Measurements from ENCODE around the gene NHERF1. TPM values are rescaled to one million over a fixed set of nuclear protein-coding genes. Genes with fewer than 3 reads are reported as not detected.

NHERF1 gene
- polyA plus RNA-seq, 1 donor = 5.3 TPM

DNA sequence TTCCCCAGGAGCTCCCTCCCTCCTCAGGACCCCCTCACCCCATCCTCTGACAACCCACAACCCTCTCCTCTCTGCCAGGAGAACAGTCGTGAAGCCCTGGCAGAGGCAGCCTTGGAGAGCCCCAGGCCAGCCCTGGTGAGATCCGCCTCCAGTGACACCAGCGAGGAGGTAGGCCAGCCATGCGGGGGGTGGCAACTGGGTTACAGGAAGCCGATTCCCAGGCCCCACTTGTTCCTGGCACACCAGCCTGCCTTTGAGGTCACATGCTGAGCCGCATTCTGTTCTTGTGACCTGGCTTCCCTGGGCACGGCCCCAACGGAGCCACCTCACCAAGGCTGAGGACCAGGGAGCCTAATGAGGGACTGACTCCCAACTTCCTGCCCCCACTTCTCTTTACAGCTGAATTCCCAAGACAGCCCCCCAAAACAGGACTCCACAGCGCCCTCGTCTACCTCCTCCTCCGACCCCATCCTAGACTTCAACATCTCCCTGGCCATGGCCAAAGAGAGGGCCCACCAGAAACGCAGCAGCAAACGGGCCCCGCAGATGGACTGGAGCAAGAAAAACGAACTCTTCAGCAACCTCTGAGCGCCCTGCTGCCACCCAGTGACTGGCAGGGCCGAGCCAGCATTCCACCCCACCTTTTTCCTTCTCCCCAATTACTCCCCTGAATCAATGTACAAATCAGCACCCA is 19.8 kb downstream of the NHERF1 start:
- no peak for DNase-seq (ENCODE audit: low read depth)

DNA sequence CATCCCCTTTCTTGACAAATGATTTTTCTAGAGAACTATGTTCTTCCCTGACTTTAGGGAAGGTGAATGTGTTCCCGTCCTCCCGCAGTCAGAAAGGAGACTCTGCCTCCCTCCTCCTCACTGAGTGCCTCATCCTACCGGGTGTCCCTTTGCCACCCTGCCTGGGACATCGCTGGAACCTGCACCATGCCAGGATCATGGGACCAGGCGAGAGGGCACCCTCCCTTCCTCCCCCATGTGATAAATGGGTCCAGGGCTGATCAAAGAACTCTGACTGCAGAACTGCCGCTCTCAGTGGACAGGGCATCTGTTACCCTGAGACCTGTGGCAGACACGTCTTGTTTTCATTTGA is 20.3 kb downstream of the NHERF1 start:
- no peak for DNase-seq (ENCODE audit: low read depth)

DNA sequence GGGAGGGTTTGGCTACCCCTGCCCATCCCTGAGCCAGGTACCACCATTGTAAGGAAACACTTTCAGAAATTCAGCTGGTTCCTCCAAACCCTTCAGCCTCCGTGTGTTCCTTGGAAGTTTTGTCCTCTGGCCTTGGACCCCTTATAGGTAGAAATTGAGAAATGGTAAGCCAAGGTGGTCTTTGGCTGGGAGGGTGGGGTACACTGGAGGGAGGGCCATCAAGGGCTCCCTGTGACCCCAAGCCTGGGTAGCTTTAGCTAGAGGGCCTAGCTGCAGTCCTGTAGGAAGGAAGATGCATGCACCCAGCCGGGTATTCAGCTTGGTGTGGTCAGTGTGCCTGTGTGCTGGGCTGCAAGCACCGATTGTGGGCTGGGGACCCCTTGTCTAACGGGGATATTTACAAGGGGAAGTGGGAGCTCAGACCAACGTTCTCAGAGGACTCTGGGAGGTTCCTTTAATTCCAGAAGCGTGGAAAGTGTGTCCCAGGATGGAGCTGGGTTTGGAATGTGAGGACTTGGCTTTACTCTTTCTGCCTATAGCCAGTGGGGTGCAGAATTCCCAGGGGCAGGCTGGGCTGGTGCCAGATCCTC is 20.9 kb downstream of the NHERF1 start:
- no peak for DNase-seq (ENCODE audit: low read depth)

DNA sequence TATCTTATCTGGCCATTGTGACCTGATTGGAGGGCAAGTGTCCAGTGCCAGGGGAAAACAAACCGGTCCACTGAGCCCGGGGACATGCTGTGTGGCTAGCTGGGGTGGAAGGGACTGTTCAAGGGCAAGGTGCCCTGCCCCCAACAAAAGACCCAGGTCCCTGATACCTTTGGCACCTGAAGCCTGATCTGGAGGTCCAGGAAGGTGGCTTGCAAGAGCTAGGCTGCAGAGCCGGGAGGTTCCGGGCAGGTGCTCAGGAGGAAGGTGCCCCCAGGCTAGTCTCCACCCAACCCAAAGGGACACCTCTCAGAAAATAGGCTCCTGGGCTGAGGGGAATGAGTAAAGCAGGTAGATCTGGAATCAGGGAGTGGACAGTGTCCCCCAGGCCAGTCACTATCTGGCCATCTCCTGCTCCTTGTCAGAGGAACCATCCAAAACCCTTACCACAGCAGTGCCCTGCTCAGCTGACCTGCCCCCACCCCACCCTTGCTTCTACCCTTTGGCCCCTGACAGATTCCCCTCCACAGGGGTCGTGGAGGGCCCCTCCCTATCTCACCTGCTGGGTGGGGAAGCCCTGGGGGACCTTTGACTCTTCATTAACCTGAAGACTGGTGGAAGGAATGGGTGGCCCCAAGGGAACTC is 21.5 kb downstream of the NHERF1 start:
- DNase-seq (ENCODE audit: low read depth) = no peak

DNA sequence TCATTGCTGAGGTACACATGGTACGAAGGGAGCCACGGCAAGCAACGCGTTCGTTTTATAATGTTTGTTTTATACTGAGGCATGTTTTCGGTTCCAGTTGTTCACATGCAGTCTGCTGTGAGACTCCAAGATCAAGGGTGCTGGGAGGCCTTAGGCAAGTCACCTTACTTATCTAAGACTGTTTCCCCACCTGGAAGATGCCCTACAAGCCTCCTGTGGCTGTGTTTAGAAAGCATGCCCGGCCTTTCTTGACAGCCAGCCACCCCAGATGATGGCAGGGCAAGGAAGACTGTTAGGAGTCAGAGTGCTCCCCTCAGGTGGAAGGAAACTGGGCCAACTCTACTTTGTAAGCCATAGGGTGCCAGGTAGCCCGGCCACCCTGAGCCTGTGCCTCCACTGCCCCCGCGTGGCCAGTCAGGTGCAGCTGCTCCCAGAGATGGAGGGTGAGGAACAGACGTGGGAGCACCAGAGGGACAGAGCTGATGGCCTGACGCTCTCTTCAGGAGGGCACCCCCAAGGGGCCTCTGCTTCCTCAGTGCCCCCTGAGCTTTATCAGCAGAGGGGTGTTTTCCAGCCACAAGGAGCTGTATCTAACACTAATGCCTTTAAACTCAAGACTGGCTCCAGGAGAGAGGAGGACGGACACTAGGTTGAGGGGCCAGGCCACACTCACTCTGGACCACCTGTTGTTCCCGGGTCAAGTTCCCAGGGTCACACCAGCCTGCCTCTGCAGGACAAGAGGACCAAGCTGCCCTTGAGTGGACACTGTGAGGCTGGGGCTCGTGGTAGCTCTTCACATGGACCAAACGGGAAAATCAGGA is 22.3 kb downstream of the NHERF1 start:
- DNase-seq (ENCODE audit: low read depth) = no peak

DNA sequence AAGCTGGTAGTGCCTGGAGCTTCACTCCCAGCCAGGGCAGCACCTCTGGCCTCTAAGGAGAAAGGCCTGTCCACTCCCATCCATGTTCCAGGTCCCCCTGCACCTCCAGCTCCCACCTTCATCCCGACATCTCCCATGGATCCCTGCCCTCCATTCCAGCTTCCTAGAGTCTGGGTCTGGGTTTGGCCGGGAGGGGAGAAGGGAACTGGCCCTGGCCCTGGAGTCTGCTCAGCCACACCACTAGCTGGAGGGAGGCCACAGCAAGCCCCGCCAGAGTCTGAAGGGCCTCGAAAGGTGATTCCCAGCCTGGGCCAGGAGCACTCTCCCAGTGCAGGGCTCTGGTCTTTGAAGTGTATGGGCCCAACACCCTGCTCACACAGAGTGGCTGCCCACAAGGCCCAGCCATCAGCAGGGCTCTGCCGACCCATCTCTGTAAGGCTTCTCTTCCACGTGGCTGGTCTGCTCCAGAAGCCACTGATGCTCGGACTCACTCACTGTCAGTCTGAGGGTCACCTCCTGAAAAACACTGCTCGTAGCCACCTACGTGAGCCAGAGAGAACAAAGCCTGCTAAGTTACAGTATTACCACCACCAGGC is 23.0 kb downstream of the NHERF1 start:
- DNase-seq (ENCODE audit: low read depth) = no peak

DNA sequence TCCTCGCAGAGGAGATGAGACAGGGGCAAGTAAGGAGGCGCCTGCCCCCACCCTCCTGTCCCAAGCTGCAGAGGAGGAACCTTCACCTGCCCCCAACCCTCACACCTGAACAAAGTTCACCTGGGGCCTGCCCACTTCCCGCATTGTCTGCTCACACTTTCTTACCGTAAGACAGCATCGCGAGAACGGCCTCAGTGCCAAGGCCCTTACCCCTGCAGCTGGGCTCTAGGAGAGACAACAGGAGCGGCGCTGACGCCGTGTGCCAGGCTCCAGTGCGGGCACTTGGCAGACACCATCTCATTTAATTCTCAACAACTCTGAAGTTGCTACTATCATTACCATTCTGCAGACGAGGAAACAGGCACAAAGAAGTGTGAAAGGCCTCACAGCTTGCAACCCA is 23.6 kb downstream of the NHERF1 start:
- no peak for DNase-seq (ENCODE audit: low read depth)

DNA sequence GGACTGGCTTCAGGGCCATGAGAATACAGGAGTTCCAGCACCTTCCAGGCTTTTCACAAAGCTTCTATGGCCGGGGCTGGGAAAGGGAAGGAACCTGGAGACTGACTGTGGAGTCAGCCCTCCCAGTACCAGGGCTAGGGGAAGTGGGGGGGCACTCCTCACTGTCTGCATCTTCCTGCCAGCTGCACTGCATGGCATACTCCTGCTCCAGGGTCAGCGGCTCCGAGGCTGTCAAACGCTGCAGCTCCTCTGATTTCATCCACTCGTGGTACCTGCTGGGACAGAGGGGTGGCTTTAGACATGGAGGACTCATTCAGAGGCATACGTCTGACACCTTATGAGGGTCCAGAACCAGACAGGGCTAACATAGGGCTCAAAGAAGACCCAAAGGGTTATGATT is 25.0 kb downstream of the NHERF1 start:
- DNase-seq (ENCODE audit: low read depth) = no peak

DNA sequence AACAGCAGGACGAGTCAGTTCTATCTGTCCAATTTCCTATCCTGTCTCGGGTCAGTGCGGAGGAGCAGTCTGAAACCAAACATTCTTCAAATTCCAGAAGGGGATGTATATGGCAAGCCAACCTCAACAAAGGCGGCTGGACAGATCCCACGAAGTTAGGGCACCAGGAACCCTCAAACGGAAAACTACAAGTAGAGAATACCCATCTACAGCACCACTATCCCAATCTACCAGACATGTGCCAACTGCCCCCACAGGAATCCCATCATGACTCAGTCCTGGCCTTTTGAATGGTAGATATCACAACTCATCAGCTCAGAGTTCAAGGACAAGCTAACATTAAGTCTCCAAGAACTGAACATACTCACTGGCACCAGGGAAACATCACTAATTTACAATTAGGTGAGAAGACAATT is 25.5 kb downstream of the NHERF1 start:
- DNase-seq (ENCODE audit: low read depth) = no peak

DNA sequence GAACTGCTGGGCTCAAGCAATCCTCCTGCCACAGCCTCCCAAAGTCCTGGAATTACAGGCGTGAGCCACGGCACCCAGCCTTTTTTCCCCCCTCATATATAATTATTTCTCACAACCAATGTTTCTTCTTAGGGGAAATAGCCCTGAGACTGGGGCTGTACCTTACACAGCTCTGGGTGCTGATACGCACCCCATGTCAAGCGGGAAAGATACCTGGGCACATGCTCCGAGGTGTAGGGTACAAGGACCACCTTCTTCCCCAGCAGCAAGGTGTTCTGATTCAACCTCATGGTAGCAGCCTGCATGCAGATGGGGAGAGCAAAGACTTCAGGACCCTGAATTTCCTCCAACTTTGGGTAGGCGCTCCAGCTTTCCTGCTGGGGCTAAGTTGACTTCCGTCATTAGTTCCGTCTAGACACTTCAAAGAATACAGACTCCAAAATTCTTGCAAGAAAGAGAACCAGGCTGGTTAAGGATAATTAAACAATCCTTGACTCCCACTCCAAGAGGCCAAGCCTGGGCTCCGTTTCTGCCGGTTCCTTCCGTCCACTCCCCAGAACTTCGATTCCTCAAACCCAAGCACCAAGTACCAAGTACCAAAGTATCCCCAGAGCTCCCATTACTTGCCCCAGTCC is 27.1 kb downstream of the NHERF1 start:
- no peak for DNase-seq (ENCODE audit: low read depth)

DNA sequence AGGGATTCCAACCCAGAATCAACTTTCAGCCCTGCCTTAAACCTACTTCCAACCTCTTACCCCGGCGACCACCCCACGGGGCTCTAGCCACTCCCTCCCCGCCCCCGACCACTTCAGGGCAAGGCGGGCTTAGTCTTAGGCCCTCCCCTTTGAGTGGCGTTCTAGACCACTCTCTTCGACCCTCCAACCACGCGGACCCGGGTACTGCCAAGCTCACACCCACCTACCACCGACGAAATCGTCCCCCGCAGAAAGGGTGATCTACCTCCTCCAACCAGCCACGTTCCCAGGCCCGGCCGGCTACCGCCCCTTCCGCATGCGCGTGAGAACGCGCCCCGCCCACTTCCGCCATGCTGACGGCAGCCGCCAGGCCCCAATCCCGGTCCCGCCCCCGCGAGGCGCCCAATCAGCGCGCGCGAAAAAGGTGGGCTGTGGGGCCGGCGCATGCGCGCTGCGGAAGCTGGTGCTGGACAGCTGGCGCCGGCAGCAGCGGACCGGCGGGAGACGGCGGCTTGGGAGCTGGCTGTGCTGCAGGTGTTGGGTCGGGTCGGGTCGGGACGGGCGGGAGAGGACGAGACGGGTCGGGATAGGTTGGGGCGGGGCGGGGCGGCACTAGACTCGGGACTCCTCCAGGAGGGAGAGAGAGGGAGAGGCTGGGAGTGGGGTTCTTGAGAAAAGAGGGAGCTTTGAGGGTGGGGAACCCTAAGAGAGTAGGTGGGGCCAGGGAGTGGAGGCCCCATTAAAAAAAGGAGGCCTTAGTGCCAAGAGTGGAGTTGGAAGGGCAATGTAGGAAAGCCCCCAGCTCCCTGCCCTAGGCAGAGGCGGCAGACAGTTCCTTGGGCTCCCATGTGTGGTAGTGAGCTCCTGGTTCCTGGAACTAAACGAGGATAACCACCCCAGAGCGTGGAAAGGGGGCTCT is 27.9 kb downstream of the NHERF1 start, which contains the start of gene NAT9:
TSS of gene NAT9 (minus strand) at position 302 of the 919 bp plus-strand sequence. CDS start 647 bp downstream, outside the sequence.
- peak; percentile 90 for DNase-seq (ENCODE audit: low read depth)

DNA sequence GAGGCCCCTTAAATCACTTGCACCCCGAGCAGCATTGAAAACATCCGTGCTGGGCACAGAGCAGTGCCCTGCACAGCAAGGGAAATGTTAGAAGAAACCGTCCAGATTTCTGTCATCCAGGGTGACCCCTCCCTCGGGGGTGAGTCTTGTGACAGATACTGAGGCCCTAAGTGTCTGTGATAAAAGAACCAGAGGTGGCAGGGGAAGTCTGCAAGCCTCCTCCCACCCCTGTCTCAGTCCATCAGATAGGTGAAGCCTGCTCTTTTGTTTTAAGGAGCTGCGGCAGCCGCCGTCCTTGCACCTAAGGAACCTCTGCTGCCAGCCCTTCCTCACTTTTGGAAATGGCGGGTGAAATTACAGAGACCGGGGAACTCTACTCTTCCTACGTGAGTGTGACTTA is 28.6 kb downstream of the NHERF1 start:
- DNase-seq (ENCODE audit: low read depth) = no peak

DNA sequence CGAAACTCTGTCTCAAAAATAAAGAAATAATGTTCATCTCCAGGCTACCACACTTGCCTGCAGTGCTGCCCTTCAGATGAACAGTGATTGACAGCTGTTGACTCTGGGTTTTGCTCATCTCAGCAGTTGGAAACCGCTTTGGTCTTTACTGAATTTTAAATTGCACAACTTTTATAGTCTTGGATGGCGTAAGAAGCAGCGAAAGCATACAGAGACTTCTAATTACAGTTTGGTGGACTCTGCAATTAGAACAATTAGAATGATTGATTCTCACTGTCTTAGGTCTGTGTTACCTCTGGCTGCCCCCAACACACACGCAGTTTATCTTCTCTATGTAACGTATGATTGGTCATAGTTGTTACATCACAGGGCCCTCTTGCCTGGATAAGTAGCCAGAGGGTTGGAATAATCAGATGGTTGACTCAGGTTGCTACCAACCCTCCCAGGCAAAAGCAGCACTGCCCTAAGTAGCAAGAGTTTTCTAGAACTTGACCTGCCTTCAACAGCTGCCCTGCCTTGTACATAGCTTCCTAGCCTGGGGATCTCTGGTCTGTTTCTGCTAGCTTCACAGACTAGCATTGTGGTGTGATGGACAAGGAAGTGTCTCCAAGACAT is 29.6 kb downstream of the NHERF1 start:
- DNase-seq (ENCODE audit: low read depth) = no peak

DNA sequence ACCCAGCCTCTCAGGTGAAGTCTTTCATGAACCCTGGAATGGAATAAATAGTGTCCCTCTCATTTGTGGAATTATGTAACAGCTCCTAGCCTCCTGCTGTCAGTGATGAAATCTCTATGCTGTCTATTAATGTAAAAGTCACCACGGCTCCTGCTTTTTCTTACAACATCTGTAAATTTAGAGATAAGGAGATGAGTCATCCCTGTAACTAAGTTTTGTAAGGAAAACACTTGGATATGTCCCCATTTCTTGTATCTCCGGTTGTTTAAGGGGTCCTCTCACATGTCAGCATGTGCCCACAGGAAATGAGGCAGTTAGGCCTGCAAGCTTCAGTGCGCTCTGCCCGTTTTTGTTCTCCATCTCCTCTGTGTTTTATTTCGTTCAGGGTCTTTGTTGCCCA is 30.5 kb downstream of the NHERF1 start:
- DNase-seq (ENCODE audit: low read depth) = no peak

DNA sequence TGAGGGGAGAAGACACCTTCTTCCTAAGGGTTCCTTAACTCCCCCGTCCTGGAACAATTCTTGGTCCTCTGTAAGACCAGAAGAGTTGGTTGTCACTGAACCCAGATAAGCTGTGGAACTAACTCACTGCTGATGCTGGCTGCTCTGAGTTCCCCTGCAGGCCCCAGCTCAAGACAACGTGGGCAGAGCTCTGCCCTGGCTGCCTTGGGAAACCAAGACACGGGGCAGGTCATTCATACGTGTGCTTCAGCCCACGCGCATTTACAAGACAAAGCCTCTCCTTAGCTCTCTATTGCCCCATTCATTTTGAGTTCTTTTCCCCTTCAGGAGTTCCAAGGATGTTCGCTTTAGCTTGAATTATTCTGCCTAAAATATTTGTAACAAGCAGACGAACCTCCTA is 31.1 kb downstream of the NHERF1 start:
- no peak for DNase-seq (ENCODE audit: low read depth)

DNA sequence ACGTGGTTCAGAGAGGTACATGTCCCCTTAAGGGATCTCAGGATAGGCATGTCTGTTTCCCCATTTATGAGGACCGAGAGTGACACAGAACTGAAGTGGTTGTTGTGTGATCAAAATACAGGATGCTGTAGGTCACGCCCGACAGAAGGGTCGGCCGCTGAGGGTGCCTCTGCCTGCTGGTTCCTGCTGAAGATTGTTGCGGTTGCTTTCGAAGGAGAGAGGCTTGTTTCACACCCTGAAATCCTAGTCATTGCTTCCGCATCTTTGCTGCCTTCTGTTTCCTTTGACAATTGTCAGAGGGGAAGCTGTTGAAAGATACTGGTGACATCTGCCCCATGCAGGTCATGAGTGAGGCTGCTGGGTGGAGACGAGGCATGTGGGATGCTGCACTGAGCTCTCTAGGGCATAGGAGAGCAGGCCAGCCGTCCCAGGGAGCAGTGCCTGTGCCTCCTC is 31.5 kb downstream of the NHERF1 start:
- DNase-seq (ENCODE audit: low read depth) = no peak

DNA sequence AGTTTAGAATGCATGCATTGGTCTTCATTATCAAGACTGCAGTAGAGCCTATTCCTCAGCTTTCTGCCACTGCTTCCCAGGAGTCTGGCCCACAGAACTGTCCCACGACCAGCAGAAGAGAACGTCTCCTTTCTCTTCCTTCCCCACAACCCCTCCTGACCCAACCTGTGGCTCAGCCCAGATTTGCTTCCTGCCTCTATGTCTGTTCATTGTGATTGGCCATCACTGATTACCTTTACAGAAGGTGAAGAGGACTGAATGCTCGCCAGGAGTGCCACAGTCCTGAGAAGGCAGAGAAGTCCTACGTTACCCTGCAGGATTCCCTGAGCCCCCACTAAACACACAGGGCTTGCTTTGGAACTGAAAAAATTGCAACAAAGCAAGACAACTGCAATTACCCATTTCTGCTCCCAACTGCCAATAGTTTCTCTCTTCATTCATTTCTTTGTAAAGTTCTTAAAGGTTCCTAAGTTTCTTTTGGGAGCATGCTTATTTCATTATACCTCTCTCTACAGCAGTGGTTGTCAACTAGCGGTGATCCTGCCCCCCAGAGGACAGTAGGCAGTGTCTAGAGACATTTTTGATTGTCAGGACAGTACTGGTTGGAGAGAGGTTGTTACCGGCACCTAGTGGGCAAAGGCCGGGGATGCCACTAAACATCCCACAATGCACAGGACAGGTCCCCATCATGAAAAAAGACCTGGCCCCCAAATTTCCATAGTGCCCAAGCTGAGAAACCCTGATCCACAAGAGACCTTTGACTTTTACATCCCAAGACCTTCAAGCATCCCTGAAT is 32.2 kb downstream of the NHERF1 start:
- DNase-seq (ENCODE audit: low read depth) = no peak

DNA sequence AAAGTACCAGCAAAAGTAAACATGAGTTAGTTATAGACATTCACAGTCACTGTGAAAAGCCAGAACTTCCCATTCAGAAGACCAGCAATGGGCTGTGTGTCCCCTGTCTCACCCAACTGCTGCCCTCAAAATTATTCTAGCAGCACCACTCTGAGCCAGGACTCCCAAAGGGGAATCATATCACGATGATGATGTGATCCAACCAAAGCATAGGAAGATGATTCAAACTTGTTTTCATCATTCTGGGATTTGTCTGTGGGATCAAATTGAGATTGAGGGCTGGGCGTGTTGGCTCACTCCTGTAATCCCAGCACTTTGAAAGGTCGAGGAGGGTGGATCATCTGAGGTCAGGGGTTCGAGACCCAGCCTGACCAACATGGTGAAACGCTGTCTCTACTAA is 34.1 kb downstream of the NHERF1 start:
- DNase-seq (ENCODE audit: low read depth) = no peak
